Mucosa of rectum (tissue), 2 donors: Measurements from ENCODE around the gene WFIKKN1.

Experiments
- H3K27ac ChIP-seq, 2 donors: one replicate each; pipeline ENCODE4 v1.7.0; 2013; ENCODE audit warnings: inconsistent platforms in 2 of 2, low read depth in 2 of 2, low read length in 2 of 2
- H3K27me3 ChIP-seq, 2 donors: one replicate each; pipeline ENCODE4 v1.7.0; 2013; ENCODE audit warnings: low read length in 2 of 2; ENCODE audit not compliant: control insufficient read depth in 2 of 2, insufficient read depth in 2 of 2
- H3K36me3 ChIP-seq, 2 donors: one replicate each; pipeline ENCODE4 v1.7.0; 2013; ENCODE audit warnings: low read length in 2 of 2; ENCODE audit not compliant: control insufficient read depth in 2 of 2, insufficient read depth in 2 of 2
- H3K4me1 ChIP-seq, 2 donors: one replicate each; pipeline ENCODE4 v1.7.0; 2013; ENCODE audit warnings: low read length in 2 of 2, mild to moderate bottlenecking in 1 of 2; ENCODE audit not compliant: control insufficient read depth in 2 of 2, insufficient read depth in 2 of 2
- H3K4me3 ChIP-seq, 2 donors: one replicate each; pipeline ENCODE4 v1.7.0; 2013; ENCODE audit warnings: low read length in 2 of 2
- H3K9ac ChIP-seq, 2 donors: one replicate each; pipeline ENCODE4 v1.7.0; 2013; ENCODE audit warnings: low read length in 2 of 2, low read depth in 1 of 2, mild to moderate bottlenecking in 1 of 2
- H3K9me3 ChIP-seq, 2 donors: one replicate each; pipeline ENCODE4 v1.7.0; 2013; ENCODE audit warnings: low read length in 2 of 2; ENCODE audit not compliant: control insufficient read depth in 2 of 2
- donor health status: healthy.
- donor health status: Normal muscosa, but diverticular disease.

The WFIKKN1 gene, protein sequence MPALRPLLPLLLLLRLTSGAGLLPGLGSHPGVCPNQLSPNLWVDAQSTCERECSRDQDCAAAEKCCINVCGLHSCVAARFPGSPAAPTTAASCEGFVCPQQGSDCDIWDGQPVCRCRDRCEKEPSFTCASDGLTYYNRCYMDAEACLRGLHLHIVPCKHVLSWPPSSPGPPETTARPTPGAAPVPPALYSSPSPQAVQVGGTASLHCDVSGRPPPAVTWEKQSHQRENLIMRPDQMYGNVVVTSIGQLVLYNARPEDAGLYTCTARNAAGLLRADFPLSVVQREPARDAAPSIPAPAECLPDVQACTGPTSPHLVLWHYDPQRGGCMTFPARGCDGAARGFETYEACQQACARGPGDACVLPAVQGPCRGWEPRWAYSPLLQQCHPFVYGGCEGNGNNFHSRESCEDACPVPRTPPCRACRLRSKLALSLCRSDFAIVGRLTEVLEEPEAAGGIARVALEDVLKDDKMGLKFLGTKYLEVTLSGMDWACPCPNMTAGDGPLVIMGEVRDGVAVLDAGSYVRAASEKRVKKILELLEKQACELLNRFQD

DNA sequence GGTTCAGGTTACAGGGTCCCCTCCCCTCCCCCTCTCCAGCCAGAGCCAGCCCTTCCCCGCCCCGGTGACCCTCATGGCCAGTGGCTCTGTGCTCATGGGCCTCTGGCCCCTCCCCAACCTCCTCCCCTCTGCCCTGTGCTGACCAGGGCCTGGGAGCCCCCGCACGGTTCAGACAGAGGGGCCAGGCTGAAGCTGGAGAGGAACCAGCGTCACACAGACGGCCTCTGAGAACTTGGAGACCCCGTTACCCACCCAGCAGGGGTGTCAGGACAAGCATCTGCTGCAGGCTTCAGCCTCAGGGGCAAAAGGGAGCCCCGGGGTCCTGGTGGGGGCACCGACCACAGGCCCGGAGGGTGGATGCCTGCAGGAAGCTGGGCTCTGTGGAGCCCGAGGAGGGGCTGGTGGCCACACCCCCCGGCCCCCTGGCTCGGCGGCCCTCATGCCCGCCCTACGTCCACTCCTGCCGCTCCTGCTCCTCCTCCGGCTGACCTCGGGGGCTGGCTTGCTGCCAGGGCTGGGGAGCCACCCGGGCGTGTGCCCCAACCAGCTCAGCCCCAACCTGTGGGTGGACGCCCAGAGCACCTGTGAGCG is at the start of gene WFIKKN1:
TSS of gene WFIKKN1 (plus strand) at position 171 of the 591 bp plus-strand sequence. CDS start at position 440, 269 bp downstream.
- Histone ChIP-seq H3K27me3 (no peaks in the 10 kb centered on the region), H3K4me1 (peaks cover 10 to 16% of the 10 kb centered on the region in 2 donors), H3K27ac (no peak within 1 kb of the TSS), H3K36me3 (peaks cover 9 to 11% of the 10 kb centered on the region in 2 donors), H3K4me3 (no peak within 1 kb of the TSS), H3K9ac (no peak within 1 kb of the TSS), H3K9me3 (no peaks in the 10 kb centered on the region)

DNA sequence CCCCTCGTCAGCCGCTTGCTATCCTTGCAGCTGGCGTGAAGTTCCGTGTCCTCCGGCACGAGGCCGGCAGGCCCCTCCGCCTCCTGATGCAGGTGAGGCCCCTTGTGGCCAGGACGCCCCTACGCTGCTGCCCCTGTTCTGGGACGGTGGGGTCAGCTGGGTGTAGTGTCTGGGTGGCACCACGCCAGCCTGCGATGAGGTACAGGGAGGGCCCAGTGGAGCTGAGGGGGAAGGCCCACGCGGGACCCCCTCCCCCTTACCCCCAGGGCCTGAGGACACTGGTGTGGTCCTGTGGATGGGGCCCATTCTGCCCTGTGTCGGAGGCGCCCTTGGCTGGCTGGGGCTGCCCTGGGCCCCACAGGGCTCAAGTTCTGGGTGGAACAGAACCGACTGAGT is 48.6 kb upstream of the WFIKKN1 start:
- Histone ChIP-seq H3K4me3 (no peak overlapping the region), H3K36me3 (peaks cover 0 to 3% of the 10 kb centered on the region in 2 donors), H3K9me3 (no peaks in the 10 kb centered on the region), H3K4me1 (peaks cover 0 to 3% of the 10 kb centered on the region in 2 donors), H3K9ac (no peak overlapping the region), H3K27me3 (peaks cover 0 to 2% of the 10 kb centered on the region in 2 donors), H3K27ac (no peak overlapping the region)

DNA sequence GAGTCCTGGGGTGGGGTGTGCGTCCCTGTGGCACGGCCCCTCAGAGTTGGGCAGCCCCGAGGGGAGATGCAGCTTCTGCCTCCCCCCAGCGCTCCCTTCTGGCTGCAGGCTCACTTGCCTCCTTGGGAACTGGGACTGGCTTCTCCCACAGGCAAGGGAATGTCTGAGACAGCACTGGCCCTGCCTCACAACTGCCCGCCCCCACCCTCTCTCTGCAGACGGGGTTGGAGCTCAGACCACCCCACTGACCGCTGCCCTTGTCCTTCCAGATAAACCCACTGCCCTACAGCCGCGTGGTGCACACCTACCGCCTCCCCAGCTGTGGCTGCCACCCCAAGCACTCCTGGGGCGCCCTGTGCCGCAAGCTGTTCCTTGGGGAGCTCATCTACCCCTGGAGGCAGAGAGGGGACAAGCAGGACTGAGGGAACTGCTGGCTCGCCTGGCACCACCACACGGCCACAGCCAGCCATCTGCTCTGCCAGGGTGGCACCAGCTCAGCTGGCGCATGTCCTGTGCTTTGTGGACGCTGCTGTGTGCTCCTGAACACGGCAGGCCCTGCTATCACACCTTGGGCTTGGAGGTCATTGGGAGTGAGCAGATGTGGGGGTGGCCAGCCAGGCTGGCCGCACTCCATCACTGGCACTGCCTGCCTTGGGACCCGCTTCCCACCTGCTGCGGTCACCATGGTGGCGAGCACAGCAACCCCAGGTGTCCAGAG is 48.0 kb upstream of the WFIKKN1 start:
- no peak overlapping the region for H3K4me3 ChIP-seq
- H3K27ac ChIP-seq: no peak overlapping the region
- H3K4me1 ChIP-seq: peaks cover 2 to 6% of the 10 kb centered on the region in 2 donors
- peaks cover 0 to 3% of the 10 kb centered on the region in 2 donors for H3K36me3 ChIP-seq
- H3K9ac ChIP-seq: no peak overlapping the region
- peaks cover 0 to 2% of the 10 kb centered on the region in 2 donors for H3K27me3 ChIP-seq
- no peaks in the 10 kb centered on the region for H3K9me3 ChIP-seq

DNA sequence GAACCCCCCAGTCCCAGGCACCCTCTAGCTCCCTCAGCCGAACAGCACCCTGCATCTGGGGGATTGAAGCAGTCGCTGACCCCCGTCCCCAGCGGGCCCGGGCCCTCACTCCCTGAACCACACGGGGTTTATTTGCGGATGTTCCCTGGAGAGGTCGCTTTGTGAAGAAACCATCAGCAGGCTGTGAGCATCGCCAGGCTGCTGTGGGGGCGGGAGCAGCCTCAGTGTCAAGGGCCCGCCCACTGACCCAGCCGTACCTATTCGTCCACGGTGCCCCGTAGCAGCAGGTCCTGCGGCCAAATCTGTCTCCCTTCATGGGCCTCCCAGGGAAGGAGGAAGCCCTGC is 47.3 kb upstream of the WFIKKN1 start:
- Histone ChIP-seq H3K9me3 (no peaks in the 10 kb centered on the region), H3K9ac (no peak overlapping the region), H3K4me3 (no peak overlapping the region), H3K27ac (no peak overlapping the region), H3K36me3 (peaks cover 0 to 3% of the 10 kb centered on the region in 2 donors), H3K4me1 (peaks cover 9 to 12% of the 10 kb centered on the region in 2 donors), H3K27me3 (peaks cover 0 to 2% of the 10 kb centered on the region in 2 donors)

DNA sequence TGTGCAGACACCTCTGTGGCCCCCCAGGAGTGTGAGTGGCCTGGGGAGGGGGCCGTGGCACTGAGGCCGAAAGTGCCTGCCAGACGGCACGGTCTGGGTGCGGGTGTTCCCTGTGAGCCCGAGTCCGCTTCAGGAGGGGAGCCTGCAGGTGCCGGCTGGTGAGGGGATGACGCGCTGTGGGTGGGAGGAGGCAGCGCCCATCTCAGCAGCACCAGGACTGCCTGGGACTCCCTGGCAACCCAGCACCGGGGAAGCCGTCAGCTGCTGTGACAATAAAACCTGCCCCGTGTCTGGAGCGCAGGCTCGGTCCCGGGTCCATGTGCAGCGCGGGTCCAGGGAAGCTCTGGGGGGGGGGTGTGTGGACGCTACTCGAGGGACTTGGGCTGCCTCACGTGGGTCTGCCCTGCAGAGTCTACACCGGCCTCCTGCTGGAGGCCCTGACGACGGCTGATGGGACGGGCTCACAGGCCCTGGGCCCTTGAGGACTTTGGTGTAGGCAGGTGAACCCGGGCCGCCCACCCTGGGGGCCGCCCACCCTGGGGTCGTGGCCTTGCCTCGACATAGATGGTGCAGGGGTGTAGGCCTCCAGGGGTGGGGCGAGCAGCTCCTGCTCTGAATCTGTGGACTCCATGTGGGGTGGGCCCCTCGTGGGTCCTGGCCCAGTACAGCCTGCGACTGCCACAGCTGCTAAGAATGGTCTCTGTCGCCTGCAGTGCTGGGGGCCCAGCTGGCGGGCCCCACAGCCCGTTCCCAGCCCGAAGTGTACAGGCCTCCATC is 46.8 kb upstream of the WFIKKN1 start:
- Histone ChIP-seq H3K9me3 (no peaks in the 10 kb centered on the region), H3K27me3 (peaks cover 0 to 2% of the 10 kb centered on the region in 2 donors), H3K4me1 (peaks cover 10 to 15% of the 10 kb centered on the region in 2 donors), H3K36me3 (peaks cover 0 to 3% of the 10 kb centered on the region in 2 donors), H3K27ac (no peak overlapping the region), H3K4me3 (no peak overlapping the region), H3K9ac (no peak overlapping the region)

DNA sequence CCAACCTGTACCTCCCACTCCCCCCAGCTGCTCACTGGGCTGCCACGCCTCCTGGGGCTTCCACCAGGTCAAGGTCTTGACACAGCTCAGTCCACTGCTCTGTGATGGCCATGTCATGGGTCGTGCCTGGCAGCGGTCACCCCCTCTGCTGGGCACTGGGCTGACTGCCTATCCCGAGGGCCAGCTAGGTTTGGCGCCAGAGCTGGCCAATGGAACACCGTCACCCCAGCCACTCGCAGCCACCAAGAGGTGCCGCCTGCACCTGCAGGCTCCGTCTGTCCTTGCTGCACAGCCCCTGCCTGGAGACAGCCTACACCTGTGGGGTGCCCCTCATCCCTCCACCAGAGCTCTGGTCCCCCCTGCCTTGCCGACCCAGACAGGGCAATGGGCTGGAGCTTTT is 45.4 kb upstream of the WFIKKN1 start:
- H3K27ac ChIP-seq: no peak overlapping the region
- peaks cover 0 to 2% of the 10 kb centered on the region in 2 donors for H3K27me3 ChIP-seq
- H3K4me1 ChIP-seq: peaks cover 10 to 16% of the 10 kb centered on the region in 2 donors
- H3K9ac ChIP-seq: no peak overlapping the region
- H3K4me3 ChIP-seq: no peak overlapping the region
- H3K9me3 ChIP-seq: no peaks in the 10 kb centered on the region
- peaks cover 0 to 3% of the 10 kb centered on the region in 2 donors for H3K36me3 ChIP-seq

DNA sequence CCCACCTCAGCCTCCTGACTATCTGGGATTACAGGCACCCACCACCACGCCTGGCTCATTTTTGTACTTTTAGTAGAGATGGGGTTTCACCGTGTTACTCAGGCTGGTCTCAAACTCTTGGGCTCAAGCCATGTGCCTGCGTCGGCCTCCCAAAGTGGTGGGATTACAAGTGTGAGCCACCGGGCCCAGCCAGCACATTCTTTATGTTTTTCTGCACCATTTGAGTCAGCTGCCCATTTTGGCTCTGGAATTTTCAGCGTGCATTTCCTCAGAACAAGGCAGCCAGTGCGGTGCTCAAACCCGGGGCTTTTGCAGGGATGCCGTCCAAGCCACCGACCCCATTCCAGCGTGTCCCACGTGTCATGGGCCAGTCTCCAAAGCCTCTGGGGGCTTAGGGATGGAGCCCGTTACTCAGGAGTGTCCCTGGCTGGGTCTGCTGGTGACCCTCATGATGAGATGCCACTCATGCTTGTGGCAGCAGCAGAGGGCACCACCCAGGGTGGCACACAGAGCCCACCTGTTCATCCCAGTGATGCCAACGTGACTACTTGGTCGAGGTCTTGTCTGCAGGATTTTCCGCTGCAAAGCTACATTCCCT is 44.6 kb upstream of the WFIKKN1 start:
- H3K4me3 ChIP-seq: no peak overlapping the region
- peaks cover 0 to 3% of the 10 kb centered on the region in 2 donors for H3K36me3 ChIP-seq
- H3K27me3 ChIP-seq: peaks cover 0 to 2% of the 10 kb centered on the region in 2 donors
- H3K27ac ChIP-seq: no peak overlapping the region
- H3K4me1 ChIP-seq: peaks cover 17 to 24% of the 10 kb centered on the region in 2 donors
- no peaks in the 10 kb centered on the region for H3K9me3 ChIP-seq
- H3K9ac ChIP-seq: no peak overlapping the region

DNA sequence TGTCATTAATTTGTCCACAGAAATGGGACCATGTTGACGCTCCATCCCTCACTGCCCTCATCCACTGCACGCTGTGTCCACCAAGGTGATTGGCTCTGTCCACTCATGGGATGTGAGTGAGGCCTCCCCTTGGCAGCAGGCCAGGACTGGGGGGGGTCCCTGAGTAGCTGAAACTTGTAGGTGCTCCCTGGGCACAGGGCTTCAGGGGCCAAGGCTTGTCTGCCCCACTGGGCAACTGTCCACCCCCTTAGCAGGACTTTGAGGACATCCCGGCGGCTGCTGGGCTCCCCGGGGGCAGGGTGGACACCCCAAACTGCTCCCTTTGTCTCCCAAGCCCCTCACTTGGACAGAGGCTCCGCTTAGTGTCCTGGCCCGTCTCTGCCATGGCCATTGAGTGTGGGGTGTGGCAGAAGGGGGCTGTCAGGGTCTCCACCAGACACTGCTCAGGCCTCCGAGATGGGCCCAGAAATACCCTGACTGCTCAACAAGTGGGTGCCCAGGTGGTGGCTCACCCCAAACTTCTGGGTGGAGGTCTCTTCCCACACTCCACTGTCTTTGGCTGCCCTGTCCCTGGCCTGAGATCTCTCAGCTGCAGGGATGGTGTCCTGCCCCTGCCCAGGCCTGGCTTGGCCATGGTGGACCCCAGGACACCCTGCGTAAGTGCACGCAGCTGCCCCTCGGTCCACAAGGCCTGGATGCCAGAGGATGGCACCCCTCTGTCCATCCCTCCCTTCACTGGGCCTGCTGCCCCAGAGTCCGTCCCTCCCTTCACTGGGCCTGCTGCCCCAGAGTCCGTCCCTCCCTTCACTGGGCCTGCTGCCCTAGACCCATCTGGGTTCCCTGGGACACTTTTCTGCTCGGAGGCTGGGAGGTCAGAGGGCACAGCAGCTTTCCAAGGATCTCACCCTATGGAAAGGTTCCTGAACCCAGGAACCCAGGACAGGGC is 43.9 kb upstream of the WFIKKN1 start:
- Histone ChIP-seq H3K27me3 (peaks cover 0 to 2% of the 10 kb centered on the region in 2 donors), H3K9ac (peak overlapping the region in 1 of 2 donors; percentile 98), H3K27ac (no peak overlapping the region), H3K4me3 (no peak overlapping the region), H3K36me3 (peaks cover 0 to 3% of the 10 kb centered on the region in 2 donors), H3K9me3 (no peaks in the 10 kb centered on the region), H3K4me1 (peaks cover 23 to 29% of the 10 kb centered on the region in 2 donors)
